ENCODE measurements around the gene PRR32.
"Not testable (repeated sequence)": the region's sequence is repeated elsewhere in the genome, so short reads cannot be mapped to it uniquely, and the experiment has no call there.

PRR32 gene, protein sequence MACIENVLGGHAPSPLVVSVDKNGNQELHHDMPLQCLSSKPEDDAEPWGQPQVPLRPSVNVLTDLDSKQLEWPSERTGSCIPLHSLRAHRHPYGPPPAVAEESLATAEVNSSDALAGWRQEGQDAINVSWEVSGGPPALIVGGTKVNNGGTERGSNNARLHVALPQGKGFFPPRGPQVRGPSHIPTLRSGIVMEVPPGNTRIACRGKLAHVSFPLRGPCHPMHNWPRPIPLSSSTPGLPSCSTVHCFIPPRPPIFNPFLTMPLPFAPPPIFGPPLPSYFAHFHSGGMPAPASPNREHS

DNA sequence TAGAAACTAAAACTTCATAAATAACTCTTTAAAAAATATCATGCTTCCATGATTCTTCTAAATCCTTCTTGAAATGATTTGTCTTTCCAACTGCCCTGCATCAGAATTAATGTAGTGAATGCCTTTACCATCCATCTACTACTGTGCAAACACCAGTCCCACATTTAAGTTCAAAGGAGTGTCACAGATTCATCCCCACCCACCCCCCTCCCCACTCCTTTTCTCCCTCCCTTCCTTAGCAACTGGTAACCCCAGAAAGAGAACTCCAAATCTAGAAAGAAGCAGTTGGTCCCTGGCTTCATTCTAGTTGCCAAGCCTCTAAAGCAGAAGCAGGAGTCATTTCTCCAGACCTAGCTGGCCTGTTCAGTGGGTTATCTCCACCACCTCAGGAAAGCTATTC, at the start of gene PRR32:
PRR32 (plus strand) TSS at position 301 of the 400 bp plus-strand sequence. CDS start 115 bp downstream, outside the sequence.
- DNase-seq: no peak

DNA sequence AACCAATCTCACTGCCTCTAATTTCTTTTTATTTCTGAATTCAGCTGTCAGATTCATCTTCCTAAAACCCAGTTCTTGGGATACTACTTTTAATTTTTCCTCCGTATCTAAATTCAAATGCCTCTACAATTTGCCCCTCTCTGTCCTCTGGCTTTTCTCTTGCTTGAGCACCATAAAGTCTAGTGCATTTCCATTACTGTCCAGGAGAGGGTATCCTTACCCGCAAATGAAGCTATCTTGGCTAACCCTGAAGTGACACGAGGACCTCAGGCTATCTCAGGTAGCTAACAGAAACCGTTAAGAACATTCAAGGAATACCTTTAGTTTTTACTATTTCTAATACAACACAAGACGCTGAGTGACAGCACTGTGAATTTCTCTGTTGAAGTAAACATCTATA, 49.4 kb upstream of the PRR32 start:
- no peak for DNase-seq

DNA sequence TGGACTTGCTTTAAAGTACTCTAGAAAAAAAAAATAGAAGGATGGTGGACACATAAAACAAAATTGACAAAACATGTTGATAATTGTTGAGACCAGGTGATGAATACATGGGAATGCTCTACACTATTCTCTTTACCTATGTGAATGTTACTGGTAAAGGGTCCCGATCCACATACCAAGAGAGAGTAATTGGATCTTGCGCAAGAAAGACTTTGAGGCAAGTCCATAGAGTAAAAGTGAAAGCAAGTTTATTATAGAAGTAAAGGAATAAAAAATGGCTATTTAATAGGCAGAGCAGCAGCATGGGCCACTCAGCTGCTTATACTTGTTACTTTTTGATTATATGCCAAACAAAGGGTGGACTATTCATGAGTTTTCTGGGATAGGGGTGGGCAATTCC, 34.0 kb upstream of the PRR32 start:
- no peak for DNase-seq

DNA sequence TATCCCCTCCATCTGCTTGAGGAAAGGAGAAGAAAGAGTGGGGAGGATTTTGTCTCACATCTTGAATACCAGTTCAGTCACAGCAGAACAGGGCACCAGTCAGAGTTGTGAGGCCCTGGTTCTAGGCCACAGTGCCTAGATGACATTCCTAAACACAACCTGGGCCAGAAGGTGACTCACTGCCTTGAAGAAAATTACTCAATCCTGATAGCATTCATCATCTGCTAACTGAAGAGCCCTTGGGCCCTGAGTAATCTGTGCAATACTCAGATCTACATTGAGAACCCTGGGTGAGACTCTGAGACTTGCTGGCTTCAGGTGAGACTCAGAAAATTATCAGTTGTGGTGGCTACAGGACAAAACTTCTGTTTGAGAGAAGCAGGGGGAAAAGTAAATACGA, 20.5 kb upstream of the PRR32 start:
- DNase-seq: no peak

DNA sequence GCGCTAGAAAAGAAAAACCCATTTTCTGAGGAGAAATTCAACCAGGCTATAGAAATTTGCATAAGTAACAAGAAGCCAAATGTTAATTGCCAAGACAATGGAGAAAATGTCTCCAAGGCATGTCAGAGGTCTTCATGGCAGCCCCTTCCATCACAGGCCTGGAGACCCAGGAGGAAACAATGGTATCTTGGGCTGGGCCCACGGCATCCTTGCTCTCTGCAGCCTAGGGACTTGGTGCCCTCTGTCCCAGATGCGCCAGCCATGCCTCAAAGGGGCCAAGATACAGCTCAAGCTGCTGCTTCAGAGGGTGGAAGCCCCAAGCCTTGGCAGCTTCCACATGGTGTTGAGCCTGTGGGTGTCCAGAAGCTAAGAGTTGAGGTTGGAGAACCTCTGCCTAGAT, 12.7 kb upstream of the PRR32 start:
- not testable (repeated sequence) for DNase-seq

DNA sequence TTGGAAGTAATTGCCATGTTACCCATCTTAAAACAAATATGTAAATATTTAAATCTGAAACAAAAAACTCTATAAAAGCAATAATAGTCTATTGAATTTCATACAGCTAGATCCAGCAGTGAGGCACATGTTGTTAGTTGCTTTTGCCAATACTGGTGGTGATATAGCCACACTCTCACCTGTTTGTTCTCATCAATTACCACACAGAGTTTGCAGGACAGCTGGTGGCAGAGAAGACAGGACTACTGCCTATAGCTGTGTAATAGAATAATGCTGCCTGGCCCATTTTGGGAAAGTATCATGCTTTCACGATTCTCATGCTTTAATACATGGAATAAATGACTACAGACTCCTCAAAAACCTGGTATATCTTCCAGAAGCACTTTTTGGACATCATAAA, 3.7 kb upstream of the PRR32 start:
- no peak for DNase-seq

DNA sequence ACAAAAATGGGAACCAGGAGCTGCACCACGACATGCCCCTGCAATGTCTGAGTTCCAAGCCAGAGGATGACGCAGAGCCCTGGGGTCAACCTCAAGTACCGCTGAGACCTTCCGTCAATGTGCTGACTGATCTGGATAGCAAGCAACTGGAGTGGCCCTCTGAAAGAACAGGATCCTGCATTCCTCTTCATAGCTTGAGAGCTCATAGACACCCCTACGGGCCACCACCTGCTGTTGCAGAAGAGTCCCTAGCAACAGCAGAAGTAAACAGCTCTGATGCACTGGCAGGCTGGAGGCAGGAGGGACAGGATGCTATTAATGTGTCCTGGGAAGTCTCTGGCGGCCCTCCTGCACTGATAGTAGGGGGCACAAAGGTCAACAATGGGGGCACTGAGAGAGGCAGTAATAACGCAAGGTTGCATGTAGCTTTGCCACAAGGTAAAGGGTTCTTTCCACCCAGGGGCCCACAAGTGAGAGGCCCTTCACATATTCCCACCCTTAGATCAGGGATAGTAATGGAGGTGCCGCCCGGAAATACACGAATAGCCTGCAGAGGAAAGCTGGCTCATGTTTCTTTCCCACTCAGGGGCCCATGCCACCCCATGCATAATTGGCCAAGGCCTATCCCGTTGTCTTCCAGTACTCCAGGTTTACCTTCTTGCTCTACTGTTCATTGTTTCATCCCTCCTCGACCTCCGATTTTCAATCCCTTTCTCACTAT, 1.3 kb downstream of the PRR32 start:
- DNase-seq: no peak

DNA sequence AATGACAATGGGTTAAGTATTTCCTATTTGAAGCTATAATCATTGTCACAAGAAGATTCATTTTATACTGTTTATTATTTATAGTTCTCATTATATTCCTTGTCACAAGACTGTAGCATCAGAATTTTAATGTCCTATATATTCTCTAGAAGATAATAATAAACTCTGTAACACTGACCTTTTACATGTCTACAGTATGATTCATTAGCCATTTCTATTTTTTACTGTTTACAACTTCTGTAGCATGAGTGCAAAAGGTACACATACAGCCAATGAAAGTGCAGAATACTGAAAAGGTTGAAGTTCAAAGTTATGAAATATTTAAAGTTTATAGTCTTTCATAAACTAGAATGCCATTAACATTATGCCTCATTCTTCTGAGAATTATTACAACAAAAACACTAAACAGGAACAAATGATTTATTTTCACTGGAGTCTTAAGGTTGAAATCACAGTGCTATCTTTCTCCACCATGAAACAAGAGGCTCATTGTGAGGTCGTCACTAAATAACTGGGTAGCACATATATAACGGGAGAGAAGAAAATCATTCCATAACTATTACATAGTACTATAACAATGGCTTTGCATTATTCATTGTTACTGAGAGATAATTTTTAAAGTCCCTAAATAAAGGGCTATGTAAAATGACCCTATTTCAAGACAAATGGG, 4.9 kb downstream of the PRR32 start:
- DNase-seq: no peak

DNA sequence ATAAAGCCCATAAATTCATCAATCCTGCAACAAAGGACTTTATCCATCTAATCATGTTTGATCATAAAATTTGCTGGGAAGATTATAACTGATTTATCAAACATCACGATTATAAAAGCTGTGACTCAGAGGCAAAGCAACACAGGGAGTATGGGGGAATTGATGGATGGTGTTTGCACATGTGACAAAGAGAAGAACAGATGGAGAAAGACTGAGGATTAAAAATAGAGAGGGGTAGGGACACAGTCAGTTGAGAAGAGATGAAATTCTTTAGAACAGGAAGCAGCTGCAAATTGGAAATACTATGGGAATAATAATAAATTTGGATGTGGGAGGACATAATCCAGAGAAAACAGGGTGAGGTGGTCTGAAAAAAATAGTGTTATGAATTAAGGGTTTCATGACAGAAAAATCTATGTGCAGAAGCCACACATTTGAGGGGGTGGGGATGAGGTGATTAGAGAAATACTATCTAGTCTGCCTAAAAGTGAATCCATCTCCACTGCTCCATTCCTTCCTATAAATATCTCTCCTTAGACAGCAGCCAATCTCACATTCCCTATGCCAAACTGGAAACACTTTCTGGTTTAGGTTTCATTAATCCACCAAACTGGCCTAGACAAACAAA, 6.2 kb downstream of the PRR32 start:
- DNase-seq: no peak

DNA sequence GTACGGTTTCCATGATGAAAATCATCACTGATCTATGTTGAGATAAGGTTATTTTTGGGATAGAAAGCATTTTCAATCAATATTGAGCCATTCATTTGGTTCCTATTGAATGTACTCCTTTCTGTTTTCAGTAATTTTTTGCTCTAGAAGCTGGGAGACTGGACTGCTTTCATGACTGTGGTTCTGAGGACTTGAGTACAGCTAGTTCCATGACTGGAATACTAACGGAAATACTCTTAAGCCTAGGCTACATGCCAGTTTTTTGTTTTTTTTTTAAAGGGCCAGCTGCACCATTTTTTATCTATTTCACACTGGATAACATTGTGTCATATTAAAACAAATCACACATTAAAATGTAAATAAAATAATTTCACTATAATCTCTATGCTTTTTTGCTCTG, 16.7 kb downstream of the PRR32 start:
- no peak for DNase-seq

DNA sequence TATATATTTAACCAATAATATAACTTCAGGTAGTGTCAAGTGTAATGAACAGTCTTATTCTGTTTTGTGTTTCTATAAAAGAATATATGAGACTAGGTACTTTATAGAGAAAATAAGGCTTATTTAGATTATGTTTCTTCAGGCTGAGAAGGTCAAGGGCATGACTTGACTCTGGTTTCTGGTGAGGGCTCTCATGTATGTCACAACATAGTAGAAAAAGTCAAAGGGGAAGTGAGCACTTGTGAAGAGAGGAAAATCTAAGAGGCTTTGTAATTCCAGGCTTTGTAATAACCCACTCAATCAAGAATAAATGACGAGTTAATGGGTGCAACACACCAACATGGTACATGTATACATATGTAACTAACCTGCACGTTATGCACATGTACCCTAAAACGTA, 27.6 kb downstream of the PRR32 start:
- no peak for DNase-seq

DNA sequence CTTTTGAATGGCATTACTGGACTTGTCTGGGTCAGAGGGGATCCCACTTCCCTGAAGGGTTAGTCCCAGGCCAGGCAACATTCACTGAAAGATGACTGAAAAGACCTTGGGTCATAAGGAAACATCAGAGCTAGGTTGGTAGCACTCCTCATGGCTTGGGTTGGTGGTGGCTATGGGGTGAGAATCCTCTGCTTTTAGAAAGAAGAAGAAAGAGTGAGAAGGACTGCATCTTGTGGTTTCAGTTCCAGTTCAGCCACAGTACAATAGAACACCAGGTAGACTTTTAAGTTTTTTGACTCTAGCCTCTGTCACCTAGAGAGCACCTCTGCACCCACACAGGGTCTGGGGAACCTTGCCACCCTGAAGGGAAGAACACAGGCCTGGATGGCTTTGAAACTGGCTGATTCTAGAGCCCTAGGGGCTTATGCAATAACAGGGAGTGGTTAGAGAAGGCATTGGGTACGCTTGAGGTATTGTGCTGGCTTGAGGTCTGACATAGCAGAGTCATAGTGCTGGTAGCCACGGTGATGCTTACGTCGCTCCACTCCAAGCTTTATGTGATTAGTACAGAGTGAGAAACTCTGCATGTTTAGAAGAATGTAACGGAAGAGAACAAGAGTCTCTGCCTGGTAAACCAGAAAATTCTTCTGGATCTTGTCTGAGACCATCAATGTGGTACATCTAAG, 36.5 kb downstream of the PRR32 start:
- no peak for DNase-seq
